Measurements from ENCODE around the gene PMEL.
"Not testable (repeated sequence)": the region's sequence is repeated elsewhere in the genome, so short reads cannot be mapped to it uniquely, and the experiment has no call there.

The PMEL gene

DNA sequence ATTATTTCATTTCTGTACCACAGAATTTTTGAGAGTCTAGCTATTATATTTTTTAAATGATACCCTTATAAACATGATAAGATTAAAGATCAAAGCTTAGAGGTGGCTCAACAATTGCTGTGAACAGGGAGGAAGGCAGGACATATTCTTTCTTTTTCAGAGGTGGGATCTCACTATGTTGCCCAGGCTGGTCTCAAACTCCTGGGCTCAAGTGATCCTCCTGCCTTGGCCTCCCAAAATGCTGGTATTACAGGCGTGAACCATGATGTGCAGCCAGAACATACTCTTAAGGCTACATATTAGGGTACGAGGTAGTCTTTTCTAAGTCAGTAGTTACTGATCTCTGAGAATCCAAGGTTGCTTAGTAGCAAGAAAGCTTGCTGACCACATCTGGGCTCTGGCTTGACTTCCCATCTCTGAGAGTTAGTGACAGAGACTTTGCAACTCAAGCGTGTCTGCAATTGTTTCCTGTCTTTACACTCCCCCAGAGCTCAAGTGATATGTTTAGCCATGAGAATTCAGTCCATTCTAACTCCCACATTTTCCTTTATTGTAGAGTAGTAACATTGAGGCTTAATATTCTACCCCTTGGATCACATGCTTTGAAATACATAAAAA is 16.6 kb upstream of the PMEL start:
- no peak for DNase-seq

DNA sequence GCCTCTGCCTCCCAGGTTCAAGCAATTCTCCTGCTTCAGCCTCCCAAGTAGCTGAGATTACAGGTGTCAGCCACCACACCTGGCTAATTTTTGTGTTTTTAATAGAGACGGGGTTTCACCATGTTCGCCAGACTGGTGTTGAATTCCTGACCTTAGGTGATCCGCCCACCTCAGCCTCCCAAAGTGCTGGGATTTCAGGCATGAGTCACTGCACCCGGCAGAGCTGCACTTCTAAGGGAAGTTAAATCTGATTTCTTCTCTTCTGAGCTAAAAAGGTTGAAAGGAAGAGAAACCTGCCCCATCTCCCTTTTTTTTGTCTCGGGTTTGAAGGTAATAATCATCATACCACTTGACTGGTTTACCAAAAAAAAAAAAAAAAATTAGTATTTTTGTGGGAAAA is 16.0 kb upstream of the PMEL start:
- not testable (repeated sequence) for DNase-seq

DNA sequence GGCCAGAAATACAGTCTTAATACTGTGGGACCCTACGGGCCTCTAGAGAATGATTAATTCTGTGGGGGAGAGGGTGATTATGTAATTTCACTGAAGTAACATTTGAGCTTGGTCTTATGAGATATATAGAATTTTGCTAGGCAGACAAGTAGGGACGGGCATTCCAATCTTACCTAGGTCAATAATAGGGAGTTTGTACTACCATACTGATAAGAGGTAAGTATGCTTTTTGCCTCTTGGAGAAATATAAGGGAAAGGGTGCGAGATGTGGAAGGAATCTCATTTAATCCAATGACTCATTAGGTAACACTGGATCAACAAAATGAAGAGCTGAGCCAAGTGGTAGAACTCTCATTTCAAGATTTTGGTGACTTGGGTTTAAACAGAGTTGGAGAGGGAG is 13.2 kb upstream of the PMEL start:
- DNase-seq, result no peak

DNA sequence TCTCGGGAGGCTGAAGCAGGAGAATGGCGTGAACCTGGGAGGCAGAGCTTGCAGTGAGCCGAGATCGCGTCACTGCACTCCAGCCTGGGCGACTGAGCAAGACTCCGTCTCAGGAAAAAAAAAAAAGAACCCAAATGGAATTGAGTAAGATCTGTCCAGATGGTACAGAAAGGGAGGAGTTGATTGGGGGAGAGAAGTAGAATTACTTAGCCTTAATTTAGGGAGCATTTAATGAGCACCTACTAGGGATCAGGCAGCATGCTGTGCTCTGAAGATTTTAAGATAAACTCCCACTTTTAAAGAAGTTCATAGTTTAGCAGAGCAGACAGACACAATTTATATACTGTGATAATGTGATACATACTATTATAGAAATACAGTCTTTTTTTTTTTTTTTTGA is 12.6 kb upstream of the PMEL start:
- DNase-seq, result no peak

DNA sequence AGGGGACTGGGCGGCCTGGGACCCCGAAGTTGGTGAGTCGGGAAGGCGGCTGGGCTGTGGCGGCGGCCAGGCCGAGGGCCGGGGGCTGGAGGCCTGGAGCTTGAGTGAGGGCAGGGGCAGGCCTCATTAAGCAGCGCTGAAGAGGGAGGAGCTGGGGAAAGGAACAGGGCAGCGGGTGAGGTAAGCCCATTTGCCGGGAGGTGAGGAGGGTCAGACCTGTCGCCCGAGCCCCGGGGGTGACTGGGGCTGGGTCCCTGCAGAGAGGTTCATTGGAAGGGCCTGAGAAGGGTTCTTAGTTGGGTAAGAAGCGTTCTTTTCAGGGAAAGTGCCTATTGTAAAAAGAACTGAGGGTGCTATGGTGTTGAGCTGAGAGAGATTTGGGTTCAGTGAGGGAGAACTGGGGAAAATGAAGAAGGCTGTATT is 8.5 kb upstream of the PMEL start:
- peak; percentile 5 for DNase-seq

DNA sequence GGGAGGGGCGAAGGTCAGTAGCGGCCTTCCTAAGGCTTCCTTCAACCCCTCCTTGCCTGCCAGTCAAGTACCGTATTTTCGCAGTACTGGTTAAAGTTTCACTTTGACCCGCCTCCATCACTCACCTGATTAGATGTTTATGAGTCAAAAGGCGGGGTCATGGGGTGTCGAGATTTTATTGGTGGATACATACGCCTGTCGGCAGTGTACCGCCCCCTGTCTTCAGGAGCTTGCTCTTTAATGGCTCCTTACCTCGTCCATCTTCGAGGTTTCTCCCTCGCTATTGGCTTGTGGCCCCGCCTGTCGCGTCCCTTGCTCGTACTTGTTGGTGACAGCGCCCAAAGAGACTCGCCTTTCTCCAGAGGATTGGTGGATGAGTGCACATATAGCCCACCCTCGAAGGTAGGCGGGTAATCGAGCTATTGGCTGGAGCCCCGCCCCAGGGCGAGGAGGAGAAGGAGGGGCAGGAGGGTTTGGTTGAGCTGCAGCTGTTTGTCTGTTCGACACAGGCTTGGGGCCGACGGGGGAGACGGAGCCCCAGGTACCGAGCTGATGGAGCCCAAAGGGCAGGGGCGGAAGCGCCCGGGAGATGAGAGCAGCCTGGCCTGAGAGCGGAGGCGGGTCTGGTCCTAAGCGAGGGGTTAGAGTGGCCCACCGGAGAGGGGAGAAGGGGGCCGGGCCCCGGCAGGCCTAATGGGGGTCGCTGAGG is 7.9 kb upstream of the PMEL start, which contains the start of gene RAB5B:
Gene RAB5B, plus strand, starts transcription at position 480 of the 709 bp plus-strand sequence. CDS start 12,883 bp downstream, outside the sequence.
- peak; percentile 99 for DNase-seq

DNA sequence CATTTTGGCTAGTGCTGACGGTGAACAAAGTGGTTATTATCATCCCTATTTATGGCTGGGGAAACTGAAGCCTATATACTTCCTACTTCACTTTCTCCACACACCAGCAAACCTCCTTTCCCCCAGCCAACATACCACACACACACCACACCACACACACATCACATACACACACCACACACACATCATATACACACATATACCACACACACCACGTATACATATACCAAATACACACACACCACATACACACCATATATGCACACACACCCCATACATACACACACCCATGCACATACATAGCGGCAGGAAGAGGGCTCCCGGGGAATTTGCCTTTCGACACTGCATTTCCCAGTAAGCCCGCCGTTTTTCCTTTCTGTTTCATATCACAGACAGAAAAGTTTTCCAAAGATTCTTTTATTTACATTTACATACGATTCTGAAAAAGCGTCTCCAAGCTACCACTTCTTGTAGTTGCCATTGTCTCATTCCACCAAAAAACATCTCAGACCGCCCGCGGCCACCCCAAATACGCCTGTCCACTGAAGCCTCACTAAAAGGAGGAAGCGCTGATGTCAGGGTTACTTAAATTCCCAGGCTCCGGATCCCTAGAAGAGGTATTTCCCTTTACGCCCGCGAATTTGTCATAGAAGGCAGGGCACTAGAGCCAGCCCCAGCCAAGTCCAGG is 7.2 kb upstream of the PMEL start:
- DNase-seq, result no peak

DNA sequence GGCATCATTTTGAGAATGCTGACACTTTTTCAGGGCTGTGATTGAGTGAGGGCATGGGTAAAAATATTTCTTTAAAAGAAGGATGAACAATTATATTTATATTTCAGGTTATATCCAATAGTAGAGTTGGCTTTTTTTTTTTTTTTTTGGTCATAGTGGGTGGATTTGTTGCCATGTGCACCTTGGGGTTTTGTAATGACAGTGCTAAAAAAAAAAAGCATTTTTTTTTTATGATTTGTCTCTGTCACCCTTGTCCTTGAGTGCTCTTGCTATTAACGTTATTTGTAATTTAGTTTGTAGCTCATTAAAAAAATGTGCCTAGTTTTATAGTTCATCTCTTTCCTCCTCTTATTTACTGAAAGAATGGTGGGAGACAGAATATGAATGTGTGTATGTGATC is 6.6 kb upstream of the PMEL start:
- no peak for DNase-seq

DNA sequence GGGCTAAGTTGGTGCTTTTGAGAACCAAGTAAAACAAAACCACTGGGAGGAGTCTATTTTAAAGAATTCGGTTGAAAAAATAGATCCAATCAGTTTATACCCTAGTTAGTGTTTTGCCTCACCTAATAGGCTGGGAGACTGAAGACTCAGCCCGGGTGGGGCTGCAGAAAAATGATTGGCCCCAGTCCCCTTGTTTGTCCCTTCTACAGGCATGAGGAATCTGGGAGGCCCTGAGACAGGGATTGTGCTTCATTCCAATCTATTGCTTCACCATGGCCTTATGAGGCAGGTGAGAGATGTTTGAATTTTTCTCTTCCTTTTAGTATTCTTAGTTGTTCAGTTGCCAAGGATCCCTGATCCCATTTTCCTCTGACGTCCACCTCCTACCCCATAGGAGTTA is 6.2 kb upstream of the PMEL start:
- DNase-seq, result no peak

DNA sequence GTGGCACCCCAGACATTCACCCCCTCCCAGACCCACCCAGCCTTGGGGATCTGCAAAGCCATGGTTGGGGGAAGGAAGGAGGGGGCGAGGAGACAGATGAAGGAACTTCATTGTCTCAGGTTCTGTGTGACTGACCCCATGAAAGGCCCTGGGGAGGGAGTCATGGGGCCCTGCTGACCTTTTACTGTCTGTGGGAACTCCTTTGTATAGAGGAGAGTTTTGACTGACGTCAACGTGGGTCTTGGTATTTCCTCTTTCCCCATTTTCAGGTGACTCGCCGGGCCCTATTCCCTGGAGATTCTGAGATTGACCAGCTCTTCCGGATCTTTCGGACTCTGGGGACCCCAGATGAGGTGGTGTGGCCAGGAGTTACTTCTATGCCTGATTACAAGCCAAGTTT is 4.9 kb upstream of the PMEL start:
- no peak for DNase-seq

DNA sequence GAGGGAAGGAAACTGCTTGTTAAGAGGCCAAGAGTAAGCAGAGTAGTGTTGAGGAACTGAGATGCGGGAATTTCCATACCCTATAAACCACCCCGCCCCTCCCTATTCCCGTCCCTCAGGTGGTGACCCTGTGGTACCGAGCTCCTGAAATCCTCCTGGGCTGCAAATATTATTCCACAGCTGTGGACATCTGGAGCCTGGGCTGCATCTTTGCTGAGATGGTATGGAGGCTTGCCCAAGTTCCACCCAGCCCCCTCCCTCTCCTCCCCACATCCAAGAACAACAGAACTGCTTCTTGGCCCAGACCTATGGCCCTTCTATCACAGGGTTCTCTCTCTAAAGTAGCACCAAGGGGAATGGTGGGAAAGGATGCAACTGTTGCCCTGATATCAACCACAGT is 3.5 kb upstream of the PMEL start:
- DNase-seq, result no peak

DNA sequence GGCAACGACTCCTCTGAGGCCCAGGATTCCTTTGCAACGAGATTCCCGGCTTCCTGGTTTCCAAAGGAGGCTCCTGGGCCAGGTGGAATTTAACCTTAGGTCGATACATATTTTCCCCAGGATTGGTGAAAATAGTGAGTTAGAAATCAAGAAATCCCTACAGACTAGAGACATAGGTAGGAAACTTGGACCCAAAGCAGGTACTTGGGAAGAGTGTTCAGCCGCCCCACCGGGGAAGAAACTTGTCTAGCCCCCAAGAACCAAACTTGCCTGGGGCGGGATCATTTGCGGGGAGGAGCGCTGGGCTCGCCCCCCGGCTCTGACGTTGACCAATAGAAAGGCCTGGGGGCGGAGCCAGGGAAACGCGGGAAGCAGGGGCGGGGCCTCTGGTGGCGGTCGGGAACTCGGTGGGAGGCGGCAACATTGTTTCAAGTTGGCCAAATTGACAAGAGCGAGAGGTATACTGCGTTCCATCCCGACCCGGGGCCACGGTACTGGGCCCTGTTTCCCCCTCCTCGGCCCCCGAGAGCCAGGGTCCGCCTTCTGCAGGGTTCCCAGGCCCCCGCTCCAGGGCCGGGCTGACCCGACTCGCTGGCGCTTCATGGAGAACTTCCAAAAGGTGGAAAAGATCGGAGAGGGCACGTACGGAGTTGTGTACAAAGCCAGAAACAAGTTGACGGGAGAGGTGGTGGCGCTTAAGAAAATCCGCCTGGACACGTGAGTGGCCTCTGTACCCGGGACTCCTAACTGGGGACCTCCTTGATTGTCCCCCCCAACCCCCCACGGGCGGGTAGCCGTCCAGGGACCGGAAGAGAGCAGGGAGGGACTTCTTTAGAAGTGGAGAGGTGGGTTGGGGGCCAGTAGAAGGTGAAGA is 803 bp upstream of the PMEL start, which contains the start of gene CDK2:
Gene CDK2, plus strand, starts transcription at position 423 of the 874 bp plus-strand sequence. Its CDS starts 179 bp downstream, at position 602.
- peak; percentile 78 for DNase-seq

DNA sequence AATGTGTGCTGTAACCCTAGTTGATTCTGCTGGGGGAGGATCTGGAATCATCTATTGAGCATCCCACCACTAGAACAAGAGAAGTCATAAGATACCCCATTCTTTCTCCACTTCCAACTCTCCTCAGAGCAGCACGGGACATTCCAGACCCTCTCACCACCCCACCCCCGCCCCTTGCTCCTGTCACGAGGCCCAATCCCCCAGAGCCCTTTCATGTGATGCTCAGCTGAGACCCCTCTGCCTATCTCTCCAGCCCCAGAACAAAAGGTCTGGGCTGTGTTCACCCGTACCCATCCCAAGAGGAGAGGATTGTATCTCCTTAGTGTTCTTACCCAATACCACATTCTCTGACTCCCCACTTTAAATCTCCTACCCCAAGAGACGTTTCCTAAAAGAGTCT is 602 bp downstream of the PMEL start:
- DNase-seq, result no peak

DNA sequence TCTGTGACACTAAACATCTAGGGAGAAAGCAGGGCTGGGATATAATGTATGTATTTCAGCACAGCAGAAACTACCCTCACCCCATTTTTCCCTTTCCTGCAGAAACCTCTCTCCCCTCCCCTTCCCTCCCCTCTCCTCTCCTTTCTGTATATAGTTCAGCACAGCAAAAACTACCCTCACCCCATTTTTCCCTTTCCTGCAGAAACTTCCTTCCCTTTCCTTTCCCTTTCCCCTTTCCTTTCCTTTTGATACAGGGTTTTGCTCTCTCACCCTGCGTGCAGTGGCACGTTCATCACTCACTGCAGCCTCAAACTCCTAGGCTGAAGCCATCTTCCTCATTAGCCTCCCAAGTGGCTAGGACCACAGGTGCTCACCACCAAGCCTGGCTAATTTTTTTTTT is 2.1 kb downstream of the PMEL start:
- DNase-seq, result no peak

DNA sequence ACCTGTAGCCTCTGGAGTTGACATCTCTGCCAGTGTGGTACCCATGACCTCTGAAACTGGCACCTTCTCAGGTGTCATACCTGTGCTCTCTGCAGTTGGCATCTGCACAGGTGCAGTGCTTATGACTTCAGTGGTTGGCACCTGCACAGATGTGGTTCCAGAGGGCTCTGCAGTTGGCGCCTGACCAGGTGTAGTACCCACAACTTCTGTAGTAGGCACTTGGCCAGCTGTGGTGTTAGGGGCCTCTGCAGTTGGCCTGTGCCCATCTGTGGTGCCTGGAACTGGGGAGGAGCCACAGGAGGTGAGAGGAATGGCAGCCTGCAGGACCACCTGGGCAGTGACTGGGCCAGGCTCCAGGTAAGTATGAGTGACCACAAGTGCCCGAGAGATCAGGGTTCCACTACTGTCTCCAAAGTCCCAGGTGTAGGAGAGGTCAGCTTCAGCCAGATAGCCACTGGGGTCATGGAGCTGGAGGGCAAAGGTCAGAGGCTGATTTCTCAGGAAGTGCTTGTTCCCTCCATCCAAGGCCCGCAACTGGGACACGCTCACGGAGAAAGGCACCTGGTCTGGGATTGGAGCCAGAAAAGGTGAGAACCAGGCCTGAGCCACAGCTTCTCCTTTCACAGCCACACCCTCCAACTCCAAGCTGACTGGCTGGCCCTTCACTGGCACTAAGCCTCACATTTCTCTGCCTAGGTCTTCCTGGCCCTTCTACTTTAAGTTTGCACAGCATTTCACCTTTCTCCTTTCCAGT is 8.6 kb downstream of the PMEL start:
- no peak for DNase-seq

DNA sequence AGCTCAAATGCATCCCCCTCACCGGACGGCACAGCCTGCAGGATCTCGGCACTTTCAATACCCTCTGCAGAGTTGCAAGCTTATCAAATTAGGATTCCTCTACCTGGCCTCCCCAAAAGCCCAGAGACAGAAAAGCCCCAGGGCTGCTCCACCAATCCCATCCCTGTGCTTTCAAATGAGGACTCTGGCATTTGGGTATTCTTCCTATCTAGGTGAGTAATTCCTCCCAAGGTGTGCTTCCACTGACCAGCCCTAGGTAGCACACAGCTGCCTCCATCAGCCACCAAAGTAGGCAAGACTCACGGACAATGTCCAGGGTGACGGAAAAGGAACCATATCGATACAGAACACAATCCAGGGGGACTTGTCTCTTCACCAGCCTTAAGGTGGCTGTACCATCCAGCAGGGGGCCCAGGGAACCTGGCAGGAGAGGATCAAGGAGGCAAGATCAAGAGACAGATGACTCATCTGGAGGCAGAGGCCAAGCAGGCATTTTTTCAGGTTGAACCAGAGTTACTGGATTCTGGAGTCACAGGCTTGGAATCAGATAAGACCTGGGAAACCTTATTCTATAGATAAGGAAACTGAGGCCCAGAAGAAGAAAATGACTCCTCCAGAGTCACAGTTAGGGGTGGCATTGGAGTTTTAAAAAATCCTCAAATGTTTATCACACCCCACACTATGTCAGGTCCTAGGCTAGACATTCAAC is 9.9 kb downstream of the PMEL start:
- DNase-seq, result peak; percentile 24

DNA sequence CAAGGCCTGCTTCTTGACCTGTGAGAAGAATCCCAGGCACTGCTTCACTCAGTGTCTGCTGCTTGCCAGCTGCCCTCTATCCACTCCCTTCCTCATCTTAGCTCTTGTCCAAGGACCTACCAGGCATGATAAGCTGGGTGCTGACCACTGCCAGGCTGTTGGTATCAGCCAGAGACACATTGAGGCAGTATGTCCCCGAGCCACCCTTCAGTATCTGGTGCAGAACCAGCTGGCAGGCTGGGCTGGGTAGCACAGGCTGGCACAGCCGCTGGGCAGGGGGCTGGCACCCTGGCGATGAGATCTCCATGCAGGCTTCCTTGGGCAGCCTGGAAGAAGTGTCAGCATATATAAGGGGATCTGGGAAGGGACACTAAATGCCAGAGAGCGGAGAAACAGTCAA is 10.5 kb downstream of the PMEL start:
- DNase-seq, result no peak

DNA sequence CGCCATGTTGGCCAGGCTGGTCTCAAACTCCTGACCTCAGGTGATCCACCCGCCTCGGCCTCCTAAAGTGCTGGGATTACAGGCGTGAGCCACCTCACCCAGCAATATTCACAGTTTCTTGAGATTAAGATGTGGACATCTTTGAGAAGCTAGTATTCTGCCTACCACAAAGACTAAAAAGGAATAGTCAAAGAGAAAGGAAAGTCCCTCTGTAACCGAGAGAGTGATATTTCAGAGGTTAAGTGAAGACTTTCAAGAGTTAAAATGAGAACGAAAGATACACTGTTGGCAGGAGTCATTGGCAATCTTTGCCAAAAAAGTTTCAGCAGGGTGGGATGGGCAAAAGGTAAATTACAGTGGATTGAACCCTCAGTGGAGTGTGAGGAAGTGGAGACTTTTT is 19.3 kb downstream of the PMEL start:
- no peak for DNase-seq

DNA sequence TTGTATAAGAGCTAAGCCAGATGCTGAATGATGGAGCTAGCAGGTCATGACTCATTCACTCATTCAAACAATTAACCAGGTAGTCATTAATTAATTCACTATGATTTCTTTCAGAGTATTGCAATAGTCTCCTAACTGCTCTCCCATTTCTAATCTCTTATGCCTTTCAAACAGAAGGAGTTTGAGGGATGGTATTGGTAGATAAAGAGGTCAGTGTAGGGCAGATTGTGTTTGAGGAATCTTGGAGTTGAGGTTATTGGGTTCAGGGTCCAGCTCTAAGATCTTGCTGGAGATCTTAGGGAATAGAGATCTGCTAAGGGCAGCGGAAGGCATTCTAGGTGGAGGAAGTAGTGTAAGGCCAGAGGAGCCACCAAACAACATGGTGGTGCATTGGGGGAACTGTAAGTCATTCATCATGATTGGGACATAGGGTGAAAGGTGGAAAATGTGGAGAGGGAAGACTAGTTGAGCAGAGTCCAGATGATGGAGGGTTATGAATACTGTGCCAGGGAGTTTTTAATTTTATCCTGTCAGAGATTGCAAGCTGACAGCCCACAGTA is 23.2 kb downstream of the PMEL start:
- DNase-seq, result no peak

DNA sequence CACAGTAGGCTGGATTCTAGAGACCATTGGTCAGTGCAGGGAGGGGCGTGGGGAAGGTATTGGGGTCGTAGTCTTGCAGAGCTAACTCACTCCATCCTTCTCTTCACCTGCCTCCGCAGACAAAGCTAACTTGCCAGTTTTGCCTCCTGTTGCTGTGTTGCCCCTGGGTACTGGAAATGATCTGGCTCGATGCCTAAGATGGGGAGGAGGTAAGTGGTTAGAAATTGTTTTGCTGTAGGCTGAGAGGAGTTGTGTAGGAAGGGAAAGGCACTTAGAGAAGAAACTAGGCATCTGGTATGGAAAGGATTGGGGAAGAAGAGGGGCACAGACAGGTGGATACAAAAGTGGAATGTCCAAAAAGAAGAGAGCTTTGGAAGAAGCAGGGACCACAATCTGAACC is 23.8 kb downstream of the PMEL start:
- no peak for DNase-seq

DNA sequence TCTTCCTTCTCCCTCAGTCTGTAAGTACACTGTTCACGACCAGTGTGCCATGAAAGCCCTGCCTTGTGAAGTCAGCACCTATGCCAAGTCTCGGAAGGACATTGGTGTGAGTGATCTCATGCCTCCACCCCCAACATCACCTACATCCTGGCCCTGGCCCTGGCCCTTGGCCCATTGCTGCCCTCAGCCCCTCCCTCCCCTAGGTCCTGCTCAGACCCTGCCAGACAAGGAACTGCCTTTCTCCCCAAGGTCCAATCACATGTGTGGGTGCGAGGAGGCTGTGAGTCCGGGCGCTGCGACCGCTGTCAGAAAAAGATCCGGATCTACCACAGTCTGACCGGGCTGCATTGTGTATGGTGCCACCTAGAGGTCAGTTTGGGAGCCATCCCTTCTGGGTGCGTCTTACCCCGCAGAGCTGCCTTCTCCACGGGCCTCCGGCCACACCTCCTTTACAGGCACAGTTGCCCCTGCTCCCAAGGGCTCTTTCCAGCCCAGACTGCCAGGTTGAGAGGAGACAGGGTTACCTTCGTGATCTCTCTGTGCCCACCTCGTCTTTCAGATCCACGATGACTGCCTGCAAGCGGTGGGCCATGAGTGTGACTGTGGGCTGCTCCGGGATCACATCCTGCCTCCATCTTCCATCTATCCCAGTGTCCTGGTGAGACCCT is 25.6 kb downstream of the PMEL start:
- peak; percentile 79 for DNase-seq
